Uterus (tissue), 4 donors: ENCODE measurements around the gene OR2H1. TPM values are rescaled to one million over a fixed set of nuclear protein-coding genes. Genes with fewer than 3 reads are reported as not detected.
"Not testable (repeated sequence)": the region's sequence is repeated elsewhere in the genome, so short reads cannot be mapped to it uniquely, and the experiment has no call there.

Source experiments
- DNase-seq, 2 donors: peaks; one replicate each; pipeline ENCODE4 v3.0.0-alpha.2; 2019 to 2020
- H3K27ac ChIP-seq, 2 donors: fragments of 200-600 bp; sonication (generic); 1 replicate in 1 of 2; 2 replicates in 1 of 2; pipeline ENCODE4 v1.5.1; 2016 to 2018
- H3K27me3 ChIP-seq, 2 donors: fragments of 200-600 bp; sonication (generic); one replicate each; pipeline ENCODE4 v1.5.1; 2018 to 2019; ENCODE audit warnings: control low read depth in 1 of 2
- H3K36me3 ChIP-seq, 2 donors: fragments of 200-600 bp; sonication (generic); one replicate each; pipeline ENCODE4 v1.5.1; 2019; ENCODE audit warnings: control low read depth in 1 of 2
- H3K4me1 ChIP-seq, 2 donors: fragments of 200-600 bp; sonication (generic); one replicate each; pipeline ENCODE4 v1.5.1; 2018 to 2019; ENCODE audit warnings: control low read depth in 1 of 2
- H3K4me3 ChIP-seq, 2 donors: fragments of 200-600 bp; sonication (generic); 1 replicate in 1 of 2; 2 replicates in 1 of 2; pipeline ENCODE4 v1.5.1; 2018 to 2019; ENCODE audit warnings: mild to moderate bottlenecking in 1 of 2
- H3K9me3 ChIP-seq, 2 donors: fragments of 200-600 bp; sonication (generic); one replicate each; pipeline ENCODE4 v1.5.1; 2019; ENCODE audit warnings: control low read depth in 1 of 2
- CTCF ChIP-seq, 4 experiments: fragments of 200-600 bp in 2 of 4; fragments of 450-650 bp in 2 of 4; sonication (generic) in 2 of 4; IDR thresholded peaks; one replicate each; pipeline ENCODE4 v1.5.1; 2016 to 2019; ENCODE audit warnings: antibody characterized with exemption in 4 of 4, mild to moderate bottlenecking in 2 of 4, moderate library complexity in 1 of 4
- POLR2A ChIP-seq, 2 donors: fragments of 450-650 bp; IDR thresholded peaks; one replicate each; pipeline ENCODE4 v1.6.1; 2016; ENCODE audit warnings: antibody characterized with exemption in 2 of 2, mild to moderate bottlenecking in 1 of 2, moderate library complexity in 1 of 2
- intact Hi-C: fragments of 100-400 bp; cut with DNase I; formaldehyde crosslinking; loops from one replicate; pipeline ENCODE4 v1.15.1; 2023; ENCODE audit warnings: low total_unique reads
- total RNA-seq, 4 donors: library from RNA; depleted of rRNA in 3 of 4; stranded (reverse); fragments of >200 nt in 3 of 4; gene quantifications; one replicate each; pipeline versions ENCODE4 v1.1.0 to v1.2.4, GENCODE V29; 2014 to 2023
- donor health status: DM: yes; HTN: yes; CAD: no.

OR2H1 gene
- total RNA-seq, 4 donors from 2014 or later = not detected

DNA sequence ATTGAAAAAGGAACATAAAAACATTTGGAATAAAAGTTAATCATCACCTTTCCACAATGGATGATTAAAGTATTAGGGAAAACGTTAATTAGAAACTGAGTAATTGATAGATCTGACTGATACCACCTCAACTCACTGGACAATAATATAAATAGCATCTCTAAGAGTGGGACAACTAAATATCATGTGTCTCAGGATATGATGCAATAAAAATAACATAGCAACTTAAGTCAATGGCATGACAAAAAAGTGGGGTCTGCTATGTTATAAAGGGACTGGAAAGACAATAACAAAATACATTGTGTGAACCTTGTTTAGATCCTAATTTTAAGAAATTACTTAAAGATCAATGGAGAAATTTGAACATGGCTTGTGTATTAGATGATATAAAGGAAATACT lies 31.9 kb upstream of the OR2H1 start:
- Histone ChIP-seq H3K4me3 (no peak overlapping the region), H3K4me1 (no peaks in the 10 kb centered on the region), H3K27ac (no peak overlapping the region), H3K36me3 (no peaks in the 10 kb centered on the region), H3K27me3 (no peaks in the 10 kb centered on the region), H3K9me3 (no peaks in the 10 kb centered on the region)
- no peak for DNase-seq
- intact Hi-C loops = no loop called here
- TF ChIP-seq POLR2A (IDR thresholded peaks at IDR 0.05) (no peak), CTCF (IDR thresholded peaks at IDR 0.05) (no peak)

GRCh38 chr6:29426654-29427053 lies 30.3 kb upstream of the OR2H1 start:
- H3K9me3 ChIP-seq = no peaks in the 10 kb centered on the region
- no peaks in the 10 kb centered on the region for H3K36me3 ChIP-seq
- H3K4me3 ChIP-seq = no peak overlapping the region
- H3K4me1 ChIP-seq = no peaks in the 10 kb centered on the region
- intact Hi-C loops = no loop called here
- DNase-seq = no peak
- TF ChIP-seq CTCF (IDR thresholded peaks at IDR 0.05) = no peak
- no peak for TF ChIP-seq POLR2A (IDR thresholded peaks at IDR 0.05)
- H3K27me3 ChIP-seq = no peaks in the 10 kb centered on the region
- H3K27ac ChIP-seq = no peak overlapping the region

DNA sequence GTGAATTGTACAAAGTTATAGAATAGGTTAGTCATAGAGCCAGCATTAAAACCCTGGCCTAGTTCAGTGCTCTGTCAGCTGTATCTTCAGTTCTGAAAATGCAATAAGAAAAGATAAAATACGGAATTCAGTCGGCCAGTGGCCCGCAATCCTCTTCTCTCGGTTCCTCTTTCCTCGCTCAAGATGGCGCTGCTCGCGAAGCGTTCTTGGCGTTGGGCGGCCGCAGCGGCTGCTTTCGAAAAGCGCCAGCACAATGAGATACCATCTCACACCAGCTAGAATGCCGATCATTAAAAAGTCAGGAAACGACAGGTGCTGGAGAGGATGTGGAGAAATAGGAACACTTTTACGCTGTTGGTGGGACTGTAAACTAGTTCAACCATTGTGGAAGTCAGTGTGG lies 20.2 kb upstream of the OR2H1 start:
- H3K9me3 ChIP-seq, H3K27ac ChIP-seq, H3K4me3 ChIP-seq, DNase-seq, intact Hi-C loops, H3K36me3 ChIP-seq, H3K4me1 ChIP-seq, H3K27me3 ChIP-seq: not testable (repeated sequence)

- Histone ChIP-seq H3K9me3 (no peaks in the 10 kb centered on the region), H3K36me3 (no peaks in the 10 kb centered on the region), H3K27me3 (peaks cover 0 to 3% of the 10 kb centered on the region in 2 donors), H3K4me1 (no peaks in the 10 kb centered on the region), H3K27ac (no peak within 1 kb of the TSS), H3K4me3 (no peak within 1 kb of the TSS)
- no peak for TF ChIP-seq CTCF (IDR thresholded peaks at IDR 0.05)
- TF ChIP-seq POLR2A (IDR thresholded peaks at IDR 0.05) = no peak
- DNase-seq = no peak
- intact Hi-C loops = no loop called here
Observed at GRCh38 chr6:29439006-29439405, 17.9 kb upstream of the OR2H1 start, which contains the start of gene OR10C1. TSS of gene OR10C1 (plus strand) at chr6:29439306. CDS start at chr6:29440016, 710 bp downstream.

DNA sequence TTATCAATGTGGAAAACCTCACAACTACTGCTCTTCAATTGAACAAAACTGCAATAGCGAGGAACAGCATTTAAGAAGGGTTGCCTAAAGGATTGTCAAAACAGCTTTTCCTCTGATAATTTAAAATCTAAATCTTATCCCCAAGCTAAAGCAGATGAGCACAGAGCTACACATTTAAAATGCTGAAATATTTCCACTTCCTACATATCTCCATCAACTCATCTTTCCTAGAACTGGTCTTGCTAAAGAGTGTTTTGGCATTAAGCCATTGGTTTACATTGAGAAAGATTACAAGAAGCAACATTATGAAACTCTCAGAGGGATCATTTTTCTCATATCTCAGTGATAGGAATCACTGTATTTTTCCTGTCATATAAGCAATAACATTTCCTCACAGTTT lies 14.2 kb upstream of the OR2H1 start:
- intact Hi-C loops = no loop called here
- Histone ChIP-seq H3K4me3 (no peak overlapping the region), H3K9me3 (no peaks in the 10 kb centered on the region), H3K27ac (no peak overlapping the region), H3K27me3 (no peaks in the 10 kb centered on the region), H3K36me3 (no peaks in the 10 kb centered on the region), H3K4me1 (no peaks in the 10 kb centered on the region)
- TF ChIP-seq CTCF (IDR thresholded peaks at IDR 0.05) (no peak), POLR2A (IDR thresholded peaks at IDR 0.05) (no peak)
- DNase-seq = no peak

GRCh38 chr6:29444031-29444430 lies 12.9 kb upstream of the OR2H1 start:
- H3K27ac ChIP-seq, H3K27me3 ChIP-seq, H3K4me3 ChIP-seq, H3K9me3 ChIP-seq, H3K36me3 ChIP-seq, intact Hi-C loops, H3K4me1 ChIP-seq, DNase-seq: not testable (repeated sequence)
